GM19328 (cell line): ENCODE measurements around the gene EID3.
A peak's percentile ranks its signal among the peaks of the same experiment; 100 is the strongest.
"Not testable (repeated sequence)": the region's sequence is repeated elsewhere in the genome, so short reads cannot be mapped to it uniquely, and the experiment has no call there.

Experiments used
- ATAC-seq: cut with Tn5 transposase; IDR thresholded peaks from one replicate; pipeline ENCODE4 v1.9.1; 2021; ENCODE audit warnings: mild to moderate bottlenecking, moderate library complexity; ENCODE audit not compliant: unreplicated experiment

EID3 gene

DNA sequence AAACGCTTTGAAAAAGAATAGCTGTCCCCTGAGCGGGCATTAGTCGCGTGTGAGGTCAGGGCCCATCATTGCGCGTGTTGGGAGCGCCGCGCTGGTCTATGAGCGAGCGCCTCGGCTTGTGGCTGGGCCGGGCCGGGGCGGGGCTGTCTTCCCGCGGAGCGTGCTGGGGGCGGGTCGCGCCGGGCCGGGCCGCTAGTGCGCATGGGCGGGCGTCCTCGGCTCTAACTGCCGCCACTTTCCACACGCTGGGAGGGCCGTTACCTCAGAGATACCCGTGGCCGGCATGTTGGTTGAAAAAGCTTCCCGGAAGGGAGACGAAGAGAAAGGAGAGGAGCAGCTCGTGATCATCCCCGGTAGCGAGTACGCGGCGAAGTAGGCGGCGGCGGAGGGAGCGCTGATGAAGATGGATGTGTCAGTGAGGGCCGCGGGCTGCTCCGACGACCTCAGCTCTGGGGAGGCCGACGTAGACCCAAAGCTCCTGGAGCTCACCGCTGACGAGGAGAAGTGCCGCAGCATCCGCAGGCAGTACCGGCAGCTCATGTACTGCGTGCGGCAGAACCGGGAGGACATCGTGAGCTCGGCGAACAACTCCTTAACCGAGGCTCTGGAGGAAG, at the start of gene EID3:
EID3 (plus strand) TSS at position 202 of the 614 bp plus-strand sequence; CDS start at position 398, 196 bp downstream.
- peak; percentile 92 for ATAC-seq

DNA sequence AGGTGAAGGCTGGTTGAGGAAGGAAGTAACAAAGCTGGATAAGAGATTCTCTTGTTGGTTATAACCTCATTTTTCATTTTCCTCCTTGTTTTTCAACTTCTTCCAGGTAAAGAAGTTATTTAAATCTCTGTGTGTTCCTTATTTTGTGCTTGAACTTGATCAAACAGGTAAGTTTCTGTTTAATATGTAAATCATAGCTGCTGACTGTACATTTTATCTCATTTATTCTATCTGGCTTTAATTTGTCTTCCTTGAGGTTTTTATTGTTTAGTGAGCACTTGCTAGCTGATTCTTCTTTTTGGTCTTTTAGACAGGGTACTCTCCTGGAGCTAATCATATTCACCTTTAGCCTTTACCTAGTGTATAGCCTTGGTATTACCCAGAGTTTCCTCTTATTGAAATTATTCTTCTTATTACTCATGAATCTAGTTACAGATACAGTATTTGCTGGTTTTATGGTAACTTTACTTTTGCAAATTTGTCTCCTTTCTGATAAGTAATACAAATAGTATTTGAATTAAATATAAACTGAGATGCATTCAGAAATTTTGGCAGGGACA, 45.5 kb upstream of the EID3 start:
- ATAC-seq: no peak

DNA sequence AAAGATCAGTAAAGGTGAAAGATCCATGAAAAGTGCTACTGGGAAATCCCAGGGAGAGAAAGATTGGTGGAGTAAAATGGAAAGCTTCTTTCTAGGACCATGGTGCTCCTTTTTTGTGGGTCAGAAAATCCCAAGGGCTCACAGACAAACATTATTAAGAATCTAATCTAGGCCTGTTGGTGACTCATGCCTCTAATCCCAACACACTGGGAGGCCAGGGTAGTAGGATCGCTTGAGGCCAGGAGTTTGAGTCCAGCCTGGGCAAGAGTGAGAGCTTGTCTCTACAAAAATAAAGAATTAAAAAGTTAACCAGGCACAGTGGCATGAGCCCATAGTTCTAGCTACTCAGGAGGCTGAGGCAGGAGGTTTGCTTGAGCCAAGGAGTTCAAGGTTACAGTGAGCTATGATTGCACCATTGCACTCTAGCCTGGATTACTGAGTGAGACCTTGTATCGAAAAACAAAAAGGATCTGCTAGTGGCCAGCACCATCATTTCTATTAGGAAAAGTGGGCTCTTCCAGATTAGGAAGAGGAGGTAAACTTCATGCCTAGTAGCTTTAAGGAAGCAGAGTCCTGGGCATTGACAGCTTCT, 45.0 kb upstream of the EID3 start:
- no peak for ATAC-seq

DNA sequence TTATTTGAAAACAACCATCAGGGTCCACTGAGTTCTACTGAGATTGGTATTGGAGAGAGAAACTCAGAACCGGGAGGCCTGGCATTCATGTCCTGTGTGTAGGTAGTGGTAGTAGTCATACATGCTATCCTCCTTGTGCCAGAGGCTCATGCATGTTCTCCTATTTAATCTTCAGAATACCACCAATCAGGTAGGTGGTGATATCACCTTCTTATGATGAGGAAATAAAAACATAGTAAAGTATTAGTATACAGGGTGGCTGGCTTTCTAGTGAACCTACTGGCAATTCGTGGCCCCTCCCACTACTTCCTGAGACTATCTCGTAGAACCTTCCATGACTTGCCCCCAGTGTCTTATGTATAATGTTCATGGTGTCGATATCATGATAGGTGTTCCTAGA, 40.5 kb upstream of the EID3 start:
- no peak for ATAC-seq

DNA sequence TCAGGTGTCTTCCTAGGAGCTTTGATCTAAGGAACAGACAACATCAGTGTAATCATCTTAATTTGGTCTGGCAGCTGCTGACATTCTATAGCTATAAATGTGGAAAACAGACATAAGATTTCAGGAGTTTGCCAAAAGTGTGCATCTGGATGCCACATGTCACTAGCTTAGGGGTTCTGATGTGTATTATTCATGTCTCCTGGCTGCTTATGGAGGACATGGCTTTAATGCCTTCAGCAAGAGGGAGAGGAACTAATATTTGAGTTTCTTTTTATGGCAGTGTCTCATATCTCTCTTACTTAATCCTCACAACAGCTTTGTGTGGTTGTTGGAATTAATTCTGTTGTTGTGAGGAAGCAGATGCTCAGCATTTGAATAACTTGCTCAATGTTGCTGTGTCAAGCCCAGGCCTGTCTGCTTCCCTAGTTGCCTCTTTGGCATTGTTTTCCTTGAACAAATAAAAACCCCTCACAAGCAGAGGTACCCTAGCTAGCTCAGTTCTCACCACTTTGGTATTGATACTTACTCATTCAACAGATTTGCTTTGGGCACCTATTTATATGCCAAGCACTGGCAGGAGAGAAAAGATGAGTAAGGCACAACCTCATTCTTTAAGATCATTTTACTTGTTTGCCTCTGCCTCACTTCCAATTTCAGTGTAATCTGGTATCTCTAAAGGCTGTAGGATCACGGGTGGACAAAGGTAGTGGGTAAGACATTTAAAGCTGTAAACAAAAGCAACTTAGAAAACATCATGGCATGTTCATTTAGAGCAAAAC, 39.8 kb upstream of the EID3 start:
- ATAC-seq: no peak

DNA sequence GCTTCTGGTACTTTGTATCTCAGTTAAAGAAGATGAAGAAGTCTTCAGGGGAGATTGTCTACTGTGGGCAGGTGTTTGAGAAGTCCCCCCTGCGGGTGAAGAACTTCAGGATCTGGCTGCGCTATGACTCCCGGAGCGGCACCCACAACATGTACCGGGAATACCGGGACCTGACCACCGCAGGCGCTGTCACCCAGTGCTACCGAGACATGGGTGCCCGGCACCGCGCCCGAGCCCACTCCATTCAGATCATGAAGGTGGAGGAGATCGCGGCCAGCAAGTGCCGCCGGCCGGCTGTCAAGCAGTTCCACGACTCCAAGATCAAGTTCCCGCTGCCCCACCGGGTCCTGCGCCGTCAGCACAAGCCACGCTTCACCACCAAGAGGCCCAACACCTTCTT, 38.1 kb upstream of the EID3 start:
- ATAC-seq: not testable (repeated sequence)

DNA sequence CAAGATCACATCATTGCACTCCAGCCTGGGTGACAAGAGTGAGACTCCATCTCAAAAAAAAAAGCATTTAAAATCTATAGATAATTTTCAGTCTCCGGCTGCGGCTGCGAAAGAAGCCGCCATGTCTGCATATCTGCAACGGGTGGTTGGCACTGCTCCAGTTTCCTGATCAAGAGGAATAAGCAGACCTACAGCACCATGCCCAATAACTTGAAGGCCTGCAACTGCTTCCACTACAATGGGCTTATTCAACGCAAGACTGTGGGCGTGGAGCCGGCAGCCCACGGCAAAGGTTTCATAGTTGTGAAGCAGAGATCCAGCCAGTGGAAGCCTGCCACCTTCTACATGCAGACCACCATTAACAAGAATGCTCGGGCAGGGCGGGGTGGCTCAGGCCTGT, 30.6 kb upstream of the EID3 start:
- ATAC-seq: no peak

DNA sequence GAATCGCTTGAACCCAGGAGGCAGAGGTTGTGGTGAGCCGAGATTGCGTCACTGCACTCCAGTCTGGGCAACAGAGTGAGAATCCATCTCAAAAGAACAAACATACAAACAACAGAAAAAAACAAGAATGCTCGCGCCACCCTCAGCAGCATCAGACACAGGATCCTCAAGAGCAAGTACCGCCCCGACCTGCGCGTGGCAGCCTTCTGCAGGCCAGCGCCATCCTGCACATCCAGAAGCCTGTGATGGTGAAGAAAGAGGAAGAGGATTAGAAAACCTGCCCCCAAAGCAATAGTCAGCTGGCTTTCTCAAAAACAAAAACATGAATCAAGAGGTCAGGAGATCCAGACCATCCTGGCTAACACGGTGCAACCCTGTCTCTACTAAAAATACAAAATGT, 30.0 kb upstream of the EID3 start:
- no peak for ATAC-seq

DNA sequence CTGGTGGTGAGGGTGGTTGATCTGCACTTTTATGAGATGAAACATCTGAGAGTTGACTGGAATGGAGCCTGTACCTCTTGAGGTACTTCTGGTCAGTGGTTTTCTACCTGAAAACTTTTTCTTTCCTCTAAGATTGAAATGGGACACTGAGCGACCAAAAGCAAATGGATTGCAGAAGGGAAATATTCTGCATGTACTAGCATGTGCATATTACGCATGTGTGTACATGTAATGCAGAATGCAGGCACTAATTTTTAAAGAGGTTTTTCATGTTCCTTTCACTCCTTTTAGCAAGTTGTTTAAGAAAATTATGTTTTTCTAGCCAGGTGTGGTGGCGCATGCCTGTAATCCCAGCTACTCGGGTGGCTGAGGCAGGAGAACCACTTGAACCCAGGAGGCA, 28.7 kb upstream of the EID3 start:
- ATAC-seq: no peak

DNA sequence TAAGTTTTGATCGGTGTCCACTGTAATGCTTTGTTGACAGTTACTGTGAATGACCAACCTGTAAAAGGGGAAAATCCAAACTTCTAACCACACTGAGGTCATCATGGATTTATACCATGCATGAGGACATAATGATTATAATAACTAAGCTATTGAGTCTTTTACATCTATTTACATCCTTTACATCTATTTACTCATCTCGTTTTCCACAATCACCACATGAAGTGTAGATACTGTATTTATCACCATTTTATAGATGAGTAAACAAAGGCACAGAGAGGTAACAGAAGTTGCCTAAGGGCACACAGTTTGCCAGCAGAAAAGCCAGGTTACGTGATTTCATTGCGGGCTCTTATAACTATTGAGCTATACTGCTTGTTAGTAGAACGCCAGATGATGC, 27.9 kb upstream of the EID3 start:
- ATAC-seq: no peak

DNA sequence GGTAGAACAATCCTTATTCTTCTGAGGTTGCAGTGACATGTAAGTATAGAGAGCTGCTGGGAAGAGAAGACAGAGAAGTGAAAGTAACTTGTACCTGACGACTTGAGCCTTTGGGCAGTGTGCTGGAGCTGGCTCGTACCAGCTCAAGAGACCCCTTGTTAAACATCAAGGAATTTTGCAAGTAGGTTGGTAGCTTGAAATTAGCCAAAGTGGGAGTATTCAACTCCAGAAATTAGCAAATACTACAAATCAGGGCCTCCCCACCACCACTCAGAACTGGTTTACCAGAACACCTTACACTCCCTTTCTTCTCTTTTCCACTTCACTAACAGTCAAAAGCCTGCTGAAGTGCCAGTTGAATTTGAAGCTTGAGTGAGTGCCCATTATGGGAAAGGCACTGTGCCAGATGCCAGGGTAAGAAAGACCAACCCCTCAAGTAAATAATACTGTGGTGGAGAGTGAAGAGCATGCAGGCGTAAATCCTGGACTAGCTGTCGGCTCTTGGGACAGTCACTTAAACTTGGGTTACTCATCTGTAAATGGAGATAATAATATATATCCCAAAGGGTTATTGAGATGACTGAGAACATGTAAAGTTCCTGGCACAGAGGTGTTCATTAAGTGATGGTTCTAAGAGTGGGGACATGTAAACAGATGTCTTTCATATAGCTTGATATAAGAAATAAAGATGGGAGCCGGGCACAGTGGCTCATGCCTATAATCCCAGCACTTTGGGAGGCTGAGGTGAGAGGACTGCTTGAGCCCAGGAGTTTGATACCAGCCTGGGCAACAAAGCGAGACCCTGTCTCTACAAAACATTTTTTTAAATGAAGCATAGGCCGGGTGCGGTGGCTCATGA, 27.0 kb upstream of the EID3 start:
- ATAC-seq: no peak

DNA sequence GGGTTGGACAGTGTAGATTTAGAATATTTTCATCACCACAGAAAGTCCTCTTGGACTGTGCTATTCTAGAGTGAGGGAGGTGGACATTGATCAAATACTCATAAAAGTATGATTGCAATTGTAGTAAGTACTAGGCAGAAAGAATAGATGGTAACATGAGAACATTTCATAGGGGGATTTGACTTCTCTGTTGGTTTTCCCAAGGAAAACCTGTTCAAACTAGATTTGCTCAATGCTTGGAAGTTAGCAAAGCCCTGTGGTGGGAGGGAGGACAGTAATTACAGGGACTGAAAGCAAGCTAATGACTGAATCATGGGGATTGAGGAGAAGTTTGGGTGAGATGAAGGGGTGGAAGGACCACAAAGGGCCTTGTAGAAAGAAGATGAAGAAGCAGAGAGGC, 24.4 kb upstream of the EID3 start:
- no peak for ATAC-seq

DNA sequence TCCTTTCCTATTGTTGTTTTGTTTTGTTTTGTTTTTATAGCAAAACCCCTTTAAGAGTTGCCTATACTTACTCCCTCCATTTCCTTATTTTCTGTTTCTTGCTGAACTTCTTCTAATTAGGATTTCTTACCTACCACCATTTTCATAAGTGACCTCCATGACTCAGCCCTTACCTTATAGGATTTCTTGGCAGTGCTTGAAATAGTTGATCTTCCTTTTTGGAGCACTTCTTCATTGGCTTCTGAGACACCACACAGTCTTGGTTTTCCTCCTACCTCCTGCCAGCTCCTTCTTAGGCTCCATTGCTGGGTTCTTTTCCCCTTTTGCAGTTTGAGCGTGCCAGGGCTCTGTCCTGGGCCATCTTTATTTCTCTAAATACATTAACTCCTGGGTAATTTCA, 23.4 kb upstream of the EID3 start:
- no peak for ATAC-seq

DNA sequence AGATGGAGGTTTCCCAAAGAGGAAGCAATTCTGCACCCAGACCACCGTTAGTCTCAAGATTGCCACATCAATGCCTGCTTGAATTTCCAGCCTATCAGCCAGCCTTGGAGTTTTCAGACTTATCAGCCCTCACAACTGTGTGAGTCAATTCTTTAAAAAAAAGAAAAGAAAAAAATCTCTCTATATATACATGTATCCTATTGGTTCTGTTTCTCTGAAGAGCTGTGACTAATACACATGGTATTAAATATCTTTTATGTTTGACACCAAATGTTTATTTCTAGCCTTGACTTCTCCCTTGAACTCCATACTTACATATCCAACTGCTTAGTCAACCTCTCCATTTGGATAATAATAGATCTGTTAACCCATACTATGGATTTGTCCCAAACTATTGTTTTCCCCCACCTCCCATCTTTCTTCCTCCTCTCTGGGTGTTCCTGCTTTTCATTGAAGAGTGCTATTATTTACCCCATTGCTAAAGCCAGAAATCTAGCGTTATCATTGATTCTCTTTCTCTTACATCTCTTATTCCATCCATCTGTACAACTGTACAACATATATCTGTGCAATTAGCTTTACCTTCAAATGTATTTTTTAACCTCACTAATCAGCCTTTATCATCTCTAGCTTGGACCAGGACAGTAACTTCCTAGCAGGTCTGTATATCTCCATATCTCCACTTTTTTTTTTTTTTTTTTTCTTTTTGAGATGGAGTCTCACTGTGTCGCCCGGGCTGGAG, 22.7 kb upstream of the EID3 start:
- ATAC-seq: no peak

DNA sequence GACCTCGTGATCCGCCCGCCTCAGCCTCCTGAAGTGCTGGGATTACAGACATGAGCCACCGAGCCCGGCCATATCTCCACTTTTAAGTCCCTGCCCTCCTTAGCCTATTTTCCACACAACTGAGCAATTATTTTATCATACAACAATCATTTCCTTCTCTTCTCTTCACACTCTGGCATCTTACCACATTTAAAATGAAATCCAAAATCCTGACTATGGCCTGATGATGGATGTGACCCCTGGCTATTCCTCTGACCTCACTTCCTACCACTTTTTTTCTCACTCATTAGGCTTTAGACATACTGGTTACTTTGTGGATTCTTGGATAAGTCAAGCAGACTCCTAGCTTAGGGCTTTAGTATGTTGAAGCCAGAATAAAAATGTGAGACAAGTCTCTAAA, 21.9 kb upstream of the EID3 start:
- no peak for ATAC-seq

DNA sequence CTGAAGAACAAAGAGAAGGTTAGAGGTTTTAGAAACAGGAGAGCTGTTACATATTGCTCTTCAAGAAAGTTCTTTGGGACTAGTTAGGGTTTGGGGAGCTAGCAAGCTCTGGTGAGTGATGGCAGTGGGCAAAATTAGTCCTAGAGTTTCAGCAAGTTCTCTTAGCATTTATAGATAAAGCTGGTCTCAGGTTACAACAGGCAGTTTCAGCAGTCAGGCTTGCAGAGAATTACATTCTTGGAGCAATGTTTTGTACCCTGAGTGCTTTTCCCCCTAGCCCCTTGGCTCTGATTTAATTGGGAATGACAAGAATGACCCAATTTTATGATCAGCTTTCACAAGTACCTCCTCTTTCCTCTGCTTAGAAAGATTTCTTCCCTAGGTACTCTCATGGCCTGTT, 21.4 kb upstream of the EID3 start:
- ATAC-seq: no peak

DNA sequence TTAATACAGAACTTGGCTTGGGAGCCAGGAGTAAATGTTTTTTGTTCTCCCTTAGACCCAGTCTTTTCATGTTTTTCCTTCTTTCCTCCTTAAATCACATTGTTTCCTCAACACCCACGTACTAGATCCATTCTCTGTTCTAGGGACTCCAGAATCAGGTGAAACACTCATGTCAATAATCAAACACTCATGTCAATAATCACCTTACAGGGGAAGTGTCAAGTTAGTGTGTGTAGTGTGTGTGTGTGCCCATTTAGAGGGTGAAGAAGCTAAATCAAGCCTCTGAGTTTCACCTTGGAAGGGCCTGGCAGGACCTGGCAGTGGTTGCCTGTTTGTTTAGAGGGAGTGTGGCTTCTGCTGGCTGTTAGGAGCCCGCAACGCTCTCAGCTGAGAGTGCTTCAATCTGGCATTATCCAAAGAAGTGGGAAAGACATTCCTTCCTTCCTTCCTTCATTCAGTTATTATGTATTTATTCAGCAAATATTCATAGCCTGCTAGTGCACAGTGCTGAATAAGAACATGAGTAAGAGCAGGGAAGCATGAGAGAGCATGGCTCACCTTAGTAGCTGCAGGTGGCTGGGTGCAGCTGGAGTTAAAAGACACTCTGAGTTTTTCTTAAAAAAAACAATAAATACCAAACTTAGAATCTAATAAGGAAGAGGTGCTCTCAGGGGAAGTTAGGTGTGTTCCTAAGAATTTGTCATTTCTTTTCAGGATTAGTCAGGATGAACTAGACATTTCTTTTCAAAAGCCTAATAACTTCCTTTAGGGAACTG, 17.6 kb upstream of the EID3 start:
- no peak for ATAC-seq

DNA sequence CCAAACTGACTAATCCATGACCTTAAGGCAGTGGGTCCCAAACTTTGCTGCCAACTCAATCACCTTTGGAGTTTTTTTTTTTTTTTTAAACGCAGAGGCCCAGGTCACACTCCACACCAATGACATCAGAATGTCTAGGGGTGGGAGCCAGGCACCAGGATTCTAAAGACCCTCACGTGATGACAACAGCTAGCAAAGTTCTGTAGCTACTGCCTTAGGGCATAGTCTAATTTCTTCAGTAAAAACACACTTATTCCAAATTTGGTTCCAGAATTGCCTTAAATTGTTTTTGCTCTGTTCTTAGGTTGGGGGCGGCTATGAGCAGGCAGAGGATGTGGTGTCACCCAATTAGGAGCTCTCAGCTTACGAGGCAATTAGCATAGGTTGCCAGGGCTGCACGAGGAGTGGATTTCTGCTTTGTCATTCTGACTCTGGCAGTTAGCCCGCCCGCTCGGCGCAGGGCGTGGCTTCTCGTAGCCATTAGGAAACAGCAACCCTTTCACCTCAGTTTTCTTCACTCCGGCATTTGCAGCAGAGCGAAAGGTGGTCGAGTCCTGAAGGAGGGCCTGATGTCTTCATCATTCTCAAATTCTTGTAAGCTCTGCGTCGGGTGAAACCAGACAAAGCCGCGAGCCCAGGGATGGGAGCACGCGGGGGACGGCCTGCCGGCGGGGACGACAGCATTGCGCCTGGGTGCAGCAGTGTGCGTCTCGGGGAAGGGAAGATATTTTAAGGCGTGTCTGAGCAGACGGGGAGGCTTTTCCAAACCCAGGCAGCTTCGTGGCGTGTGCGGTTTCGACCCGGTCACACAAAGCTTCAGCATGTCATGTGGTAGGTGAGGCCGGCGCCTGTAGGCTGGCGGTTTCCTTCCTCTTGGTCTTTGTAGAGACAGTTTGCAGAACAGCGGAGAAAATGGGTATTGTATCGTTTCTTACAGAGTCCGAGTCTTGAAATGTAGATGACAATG, 16.7 kb upstream of the EID3 start:
- peak; percentile 86 for ATAC-seq
